Left hindlimb (tissue), 1 donor: ENCODE measurements around the gene FAM76A.
"Not testable (repeated sequence)": the region's sequence is repeated elsewhere in the genome, so short reads cannot be mapped to it uniquely, and the experiment has no call there.

ENCODE experiments used
- DNase-seq: peaks from one replicate; pipeline ENCODE4 v3.0.0-alpha.2; 2018

The FAM76A gene

DNA sequence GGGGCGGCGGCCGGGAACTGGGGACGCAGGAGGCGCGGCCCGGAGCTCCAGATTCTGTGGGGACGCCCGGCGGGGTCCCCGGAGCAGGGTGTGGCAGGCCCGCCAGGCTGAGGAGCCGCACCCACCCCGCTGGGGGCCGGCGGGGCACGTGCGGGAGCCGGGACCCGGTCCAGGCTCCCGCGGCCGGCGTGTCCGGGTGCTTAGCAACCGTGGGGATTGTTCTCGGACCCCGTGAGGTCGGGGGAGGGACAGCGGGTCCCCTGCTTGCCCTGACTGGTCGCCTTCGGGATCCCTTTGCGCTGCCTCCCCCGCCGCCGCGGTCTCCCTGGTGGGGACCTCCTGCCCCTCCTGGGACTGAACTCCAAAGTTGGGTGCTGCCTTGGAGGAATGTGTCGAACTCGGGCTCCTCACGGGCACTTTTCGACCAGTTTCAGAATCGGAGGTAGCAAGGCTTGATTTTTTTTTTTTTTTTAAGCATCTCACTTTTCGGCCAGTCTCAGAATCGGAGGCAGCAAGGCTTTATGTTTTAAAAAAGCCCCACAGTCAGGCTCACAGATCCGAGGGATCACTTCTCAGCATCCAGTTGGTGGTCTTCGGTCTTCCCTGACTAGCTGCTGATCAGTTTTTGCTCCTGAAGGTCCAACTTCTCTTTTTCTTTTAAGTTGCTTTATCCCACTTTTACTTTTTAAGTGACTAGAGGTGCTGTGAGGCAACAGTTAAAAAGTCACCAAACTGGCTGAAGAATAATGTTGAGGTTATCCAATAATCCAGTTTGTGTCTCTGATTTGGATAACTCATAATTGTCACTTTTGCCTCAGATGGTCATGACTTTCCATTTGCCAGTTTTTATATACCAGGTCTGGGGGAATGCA, 648 bp downstream of the FAM76A start:
- DNase-seq, result no peak

DNA sequence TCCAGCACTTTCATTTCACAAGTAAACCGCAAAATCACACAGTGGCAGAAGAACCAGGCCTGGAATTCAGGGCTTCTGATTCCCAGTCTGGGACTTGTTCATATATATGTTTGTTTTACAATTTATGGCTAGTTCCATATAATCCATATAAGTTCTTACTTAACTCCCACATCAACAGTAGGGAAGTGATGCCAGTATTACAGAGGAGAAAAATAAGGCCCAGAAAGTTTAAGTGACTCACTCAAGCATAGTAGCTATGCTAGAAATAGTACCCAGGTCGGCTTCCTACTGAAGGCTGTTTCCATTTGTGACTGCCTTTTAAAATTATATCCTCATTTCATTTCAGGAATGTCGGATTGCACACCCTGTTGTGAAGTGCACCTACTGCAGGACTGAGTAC, 1.4 kb downstream of the FAM76A start:
- DNase-seq, result no peak

DNA sequence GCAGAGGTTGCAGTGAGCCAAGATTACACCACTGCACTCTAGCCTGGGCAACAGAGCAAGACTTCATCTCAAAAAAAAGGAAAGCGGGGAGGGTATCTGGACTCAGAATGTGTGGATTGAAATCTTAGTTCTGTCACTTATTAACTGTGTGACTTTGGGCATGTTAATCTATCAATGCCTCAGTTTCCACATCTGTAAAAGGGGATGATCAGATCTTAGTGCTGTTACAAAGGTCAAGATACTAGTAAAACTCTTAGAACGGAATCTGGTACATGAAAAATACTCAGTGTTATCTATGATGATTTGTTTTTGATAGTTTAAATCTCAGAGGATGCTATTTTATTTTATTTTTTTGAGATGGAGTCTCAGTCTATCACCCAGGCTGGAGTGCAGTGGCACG, 10.5 kb downstream of the FAM76A start:
- DNase-seq, result no peak

DNA sequence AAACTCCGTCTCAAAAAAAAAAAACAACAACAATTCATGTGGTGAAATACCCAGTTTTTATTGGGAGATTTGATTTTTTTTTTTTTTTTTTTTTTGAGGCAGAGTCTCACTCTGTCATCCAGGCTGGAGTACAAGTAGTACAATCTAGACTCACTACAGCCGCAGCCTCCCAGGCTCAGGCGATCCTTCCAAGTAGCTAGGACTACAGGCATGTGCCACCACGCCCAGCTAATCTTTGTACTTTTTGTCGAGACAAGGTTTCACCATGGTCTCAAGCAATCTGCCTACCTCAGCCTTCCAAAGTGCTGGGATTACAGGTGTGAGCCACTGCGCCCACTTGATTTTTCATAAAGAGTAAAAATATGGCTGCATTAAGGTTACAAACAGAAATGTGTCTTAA, 15.4 kb downstream of the FAM76A start:
- DNase-seq, result no peak

DNA sequence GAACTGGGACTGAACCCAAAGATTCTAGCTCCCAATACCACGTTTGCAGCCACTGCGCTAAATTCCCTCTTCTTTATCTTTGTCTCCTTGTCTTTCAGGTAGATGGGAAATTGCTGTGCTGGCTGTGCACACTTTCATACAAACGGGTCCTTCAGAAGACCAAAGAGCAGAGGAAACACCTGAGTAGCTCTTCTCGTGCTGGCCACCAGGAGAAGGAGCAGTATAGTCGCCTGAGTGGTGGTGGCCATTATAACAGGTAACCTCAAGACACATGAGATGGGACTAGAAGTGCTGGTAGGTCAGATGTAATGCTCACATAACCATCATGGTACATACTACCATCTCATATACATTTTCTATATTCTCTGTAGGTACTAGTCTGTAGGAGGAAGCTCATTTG, 18.8 kb downstream of the FAM76A start:
- DNase-seq, result no peak

DNA sequence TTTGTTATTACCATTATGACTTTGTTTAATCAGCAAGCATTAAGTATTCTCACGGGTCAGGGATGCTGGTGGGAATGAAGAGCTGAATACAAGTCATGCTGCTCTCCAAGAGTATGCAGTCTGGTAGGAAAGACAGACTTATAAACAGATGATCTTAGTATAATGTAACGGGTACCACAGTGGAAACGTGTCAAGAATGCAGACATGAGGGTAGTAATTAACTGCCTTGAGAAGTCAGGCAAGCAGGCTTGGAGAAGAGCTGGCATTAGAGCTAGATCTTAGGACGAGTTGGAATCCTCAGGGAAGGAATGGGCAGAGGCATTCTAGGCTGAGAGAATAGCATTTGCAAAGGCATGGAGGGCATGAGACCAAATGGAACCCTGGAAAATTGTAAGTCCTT, 19.7 kb downstream of the FAM76A start:
- DNase-seq, result no peak

DNA sequence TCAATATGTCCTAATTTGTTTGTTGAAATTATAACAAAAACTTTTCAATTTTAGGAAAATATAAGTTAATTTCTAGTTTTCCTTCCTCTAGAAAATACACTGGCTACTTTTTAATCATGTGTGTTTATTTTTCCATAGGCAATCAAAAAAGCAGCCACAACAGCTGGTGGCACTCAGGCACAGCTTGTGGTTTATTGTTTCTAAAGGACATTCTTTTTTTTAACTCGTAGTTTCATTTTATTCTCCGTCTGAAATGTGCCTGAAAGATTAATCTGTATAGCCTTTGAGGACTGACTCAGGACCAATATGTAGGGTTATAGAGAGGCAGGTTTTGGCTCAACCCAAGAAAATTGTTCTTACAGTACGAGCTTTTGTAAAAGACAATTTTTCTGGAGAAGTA, 26.6 kb downstream of the FAM76A start:
- no peak for DNase-seq

DNA sequence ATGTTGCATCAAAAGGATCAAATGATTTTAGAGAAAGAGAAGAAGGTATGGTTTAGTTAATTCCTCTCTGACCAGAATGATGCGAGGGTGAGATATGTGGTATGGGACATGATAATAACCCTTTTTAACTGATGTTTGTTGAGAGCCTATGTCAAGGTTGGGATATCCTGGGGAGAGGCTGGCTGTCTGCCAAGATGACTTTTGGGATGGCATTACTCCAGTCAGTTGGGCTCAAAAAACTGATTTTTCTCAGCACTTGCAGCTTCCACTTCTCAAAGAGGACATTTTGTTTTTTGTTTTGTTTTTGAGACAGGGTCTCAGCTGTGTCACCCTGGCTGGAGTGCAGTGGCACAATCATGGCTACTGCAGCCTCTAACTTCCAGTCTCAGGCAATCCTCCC, 29.5 kb downstream of the FAM76A start:
- no peak for DNase-seq

DNA sequence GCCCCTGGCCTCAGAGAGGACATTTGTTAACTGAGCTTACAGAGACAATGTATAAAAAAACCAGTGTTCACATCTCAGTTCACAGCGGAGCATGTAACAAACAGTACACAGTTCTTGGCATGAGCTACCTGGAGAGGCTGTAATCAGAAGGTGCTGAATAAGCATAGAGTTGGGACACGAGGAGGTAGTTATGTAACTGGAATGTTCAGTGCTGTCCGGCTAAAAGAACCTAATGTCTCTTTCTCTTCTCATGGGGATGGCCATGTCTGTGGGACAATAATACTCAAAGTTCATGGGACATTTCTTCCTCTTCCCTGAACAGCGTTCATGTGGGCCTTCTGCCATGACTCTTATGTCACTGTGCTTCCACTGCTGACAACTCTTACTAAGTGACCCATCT, 30.1 kb downstream of the FAM76A start:
- no peak for DNase-seq

DNA sequence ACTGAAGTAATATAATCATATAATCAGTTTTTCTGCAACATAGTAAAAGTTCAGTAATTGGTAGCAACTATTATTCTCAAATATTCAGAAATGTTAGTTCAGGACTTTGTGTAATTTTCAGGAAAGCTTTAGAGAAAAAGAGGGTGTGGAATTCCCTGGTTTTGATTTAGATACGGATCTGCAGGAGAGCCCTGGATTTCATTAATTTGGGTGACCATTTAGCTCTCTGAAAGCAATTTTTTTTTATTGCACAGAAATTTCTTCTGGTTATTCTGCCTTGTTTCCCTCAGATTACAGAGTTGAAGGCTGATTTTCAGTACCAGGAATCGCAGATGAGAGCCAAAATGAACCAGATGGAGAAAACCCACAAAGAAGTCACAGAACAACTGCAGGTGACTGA, 33.5 kb downstream of the FAM76A start:
- DNase-seq, result no peak

DNA sequence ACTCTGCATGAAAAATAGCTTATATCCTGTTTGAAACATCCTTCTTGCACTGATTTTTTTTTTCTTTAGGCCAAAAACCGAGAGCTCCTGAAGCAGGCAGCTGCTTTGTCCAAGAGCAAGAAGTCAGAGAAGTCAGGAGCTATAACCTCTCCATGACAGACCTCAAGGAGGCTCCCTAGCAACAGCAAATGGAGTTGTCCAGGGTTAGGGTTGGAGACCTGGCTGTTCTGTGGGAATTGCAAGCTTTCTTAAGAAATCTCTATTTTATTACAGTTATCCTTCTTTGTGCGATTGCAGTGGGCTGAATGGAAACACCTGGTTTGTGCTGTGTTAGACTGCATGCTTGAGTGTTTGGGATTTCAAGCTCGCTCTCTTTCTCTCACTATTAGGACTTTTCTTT, 34.7 kb downstream of the FAM76A start:
- no peak for DNase-seq

DNA sequence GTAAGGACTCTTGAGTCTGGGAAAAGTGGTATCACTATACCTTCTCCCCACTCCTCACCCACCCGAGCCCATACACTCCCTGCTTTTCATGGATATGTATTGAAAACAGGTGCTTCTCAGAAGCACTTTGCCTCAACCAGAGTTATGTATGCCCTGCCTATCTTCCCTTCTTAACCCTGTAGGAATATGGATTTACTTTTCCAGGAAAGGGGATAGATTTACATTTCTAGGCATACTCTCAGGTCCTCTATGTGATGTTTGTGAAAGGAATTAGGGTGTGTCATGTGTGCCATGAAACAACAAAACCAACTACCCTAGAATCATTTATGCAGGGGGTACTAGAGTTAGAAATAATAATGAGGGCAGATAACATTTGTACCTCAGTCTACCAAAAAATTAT, 36.3 kb downstream of the FAM76A start:
- no peak for DNase-seq

DNA sequence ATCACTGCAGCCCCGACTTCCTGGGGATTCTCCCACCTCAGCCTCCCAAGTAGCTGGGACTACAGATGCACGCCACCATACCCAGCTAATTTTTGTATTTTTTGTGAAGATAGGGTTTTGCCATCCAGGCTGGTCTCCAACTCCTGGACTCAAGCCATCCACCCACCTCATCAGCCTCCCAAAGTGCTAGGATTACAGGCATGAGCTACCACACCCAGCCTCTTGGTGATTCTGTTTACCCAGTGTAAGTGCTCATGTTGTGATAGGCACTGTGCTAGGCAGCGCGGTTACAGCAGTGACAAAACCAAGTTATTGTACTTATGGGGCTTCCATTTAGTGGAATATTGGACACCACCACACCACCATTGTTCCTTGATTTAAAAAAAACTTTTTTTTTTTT, 37.6 kb downstream of the FAM76A start:
- no peak for DNase-seq

DNA sequence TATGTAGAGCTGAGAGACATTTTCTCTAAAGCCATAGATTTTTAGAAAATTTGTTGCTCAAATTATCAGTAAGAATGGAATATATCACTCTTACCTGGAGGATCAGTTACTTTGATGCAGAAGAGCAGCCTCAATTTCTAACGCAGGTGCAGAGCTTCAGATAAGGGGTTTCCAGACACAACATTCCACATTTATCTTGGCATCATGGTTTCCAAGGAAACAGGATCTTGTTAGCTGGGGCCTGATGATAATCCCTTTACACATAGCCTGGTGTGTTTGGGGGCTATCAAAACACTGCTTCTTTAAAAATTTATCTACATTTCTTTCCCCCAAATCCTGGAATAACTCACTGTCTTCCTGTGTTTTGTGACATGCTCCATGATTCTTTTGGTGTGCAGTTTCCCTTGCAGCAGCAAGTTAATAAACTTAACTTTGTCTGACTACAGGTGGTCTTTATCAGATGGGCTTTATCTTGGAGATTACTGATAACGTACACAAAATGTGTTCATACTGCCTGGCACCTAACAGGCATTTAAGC, 44.6 kb downstream of the FAM76A start:
- no peak for DNase-seq

DNA sequence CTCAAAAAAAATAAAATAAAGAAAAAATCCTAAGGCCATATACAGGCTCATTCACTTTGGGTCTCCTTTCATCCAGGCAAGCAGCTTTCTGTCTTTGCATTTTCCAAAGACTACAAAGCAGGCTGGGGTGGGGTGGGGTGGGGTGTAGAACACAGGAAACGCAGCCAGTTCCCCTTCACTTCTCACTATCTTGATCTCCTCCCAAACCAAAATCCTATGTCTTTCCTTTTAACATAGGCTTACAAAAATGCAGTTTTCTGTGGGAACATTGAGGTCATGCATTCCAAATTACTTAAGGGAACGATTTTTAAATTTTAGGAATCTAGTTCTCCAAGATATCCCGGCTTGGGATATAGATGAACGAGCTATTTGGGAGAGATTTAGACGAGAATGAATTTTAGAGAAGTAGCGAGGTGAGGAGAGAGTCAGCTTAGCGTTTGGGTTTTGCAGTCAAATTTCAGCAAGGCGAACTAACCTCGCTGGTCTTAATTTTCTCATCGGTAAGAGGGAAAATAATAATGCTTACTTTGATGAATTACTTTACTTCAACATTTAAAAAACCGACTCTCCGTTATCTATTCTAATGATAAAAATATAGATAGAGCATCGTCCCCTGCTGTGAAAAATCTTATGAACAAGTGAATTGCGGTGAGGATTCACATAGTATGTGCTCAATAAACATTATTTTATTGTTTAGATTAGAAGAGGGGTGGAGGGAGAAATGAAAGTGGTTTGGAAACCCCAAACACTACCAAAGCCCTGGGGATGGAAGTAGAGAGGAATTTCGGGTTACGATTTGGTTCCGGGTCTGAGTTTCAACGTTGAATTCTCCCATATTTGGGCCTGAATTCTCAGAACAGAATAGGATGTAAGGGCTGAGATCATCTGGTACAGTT, 46.5 kb downstream of the FAM76A start:
- peak; percentile 63 for DNase-seq

DNA sequence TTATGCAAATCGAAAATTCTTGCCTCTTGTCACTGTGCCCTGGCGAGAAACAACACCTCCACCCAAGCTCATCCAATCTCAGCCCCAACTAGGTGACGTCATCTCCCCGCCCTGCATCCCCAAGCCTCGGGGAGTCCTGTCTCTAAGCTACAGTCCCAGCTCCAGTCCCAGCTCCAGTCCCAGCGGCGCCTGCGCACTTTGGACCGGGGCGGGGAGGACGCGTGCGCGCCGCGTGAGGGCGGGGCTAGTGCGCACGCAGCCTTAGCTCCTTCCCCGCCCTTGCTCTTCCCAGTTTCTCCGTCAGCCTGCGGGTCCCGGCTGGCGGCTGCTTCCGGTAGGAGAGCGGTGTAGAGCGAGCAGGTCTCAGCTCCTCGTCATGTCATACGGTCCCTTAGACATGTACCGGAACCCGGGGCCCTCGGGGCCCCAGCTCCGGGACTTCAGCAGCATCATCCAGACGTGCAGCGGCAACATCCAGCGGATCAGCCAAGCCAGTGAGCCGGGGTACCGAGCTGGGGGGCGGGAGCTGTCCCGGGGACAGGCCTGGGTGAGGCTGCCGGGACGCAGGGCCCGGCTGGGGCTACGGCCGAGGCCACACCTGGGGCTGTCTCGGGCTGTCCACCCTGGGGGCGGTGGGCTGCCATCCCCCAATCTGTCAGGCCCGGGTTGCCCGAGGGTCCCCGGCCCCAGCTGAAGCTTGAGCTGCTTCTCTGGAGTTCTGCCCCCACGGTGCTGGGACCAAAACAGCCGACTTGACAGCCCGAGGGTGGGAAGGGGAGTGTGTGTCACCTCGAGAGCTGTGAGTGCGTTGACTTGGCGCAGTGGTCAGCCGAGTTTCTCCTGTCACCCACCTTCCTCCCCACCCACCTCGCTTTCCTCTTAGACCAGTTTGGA, 47.4 kb downstream of the FAM76A start, which contains the start of gene STX12:
Gene STX12, plus strand, starts transcription at position 288 of the 894 bp plus-strand sequence. Its CDS starts 89 bp downstream, at position 377.
- DNase-seq, result peak; percentile 100

DNA sequence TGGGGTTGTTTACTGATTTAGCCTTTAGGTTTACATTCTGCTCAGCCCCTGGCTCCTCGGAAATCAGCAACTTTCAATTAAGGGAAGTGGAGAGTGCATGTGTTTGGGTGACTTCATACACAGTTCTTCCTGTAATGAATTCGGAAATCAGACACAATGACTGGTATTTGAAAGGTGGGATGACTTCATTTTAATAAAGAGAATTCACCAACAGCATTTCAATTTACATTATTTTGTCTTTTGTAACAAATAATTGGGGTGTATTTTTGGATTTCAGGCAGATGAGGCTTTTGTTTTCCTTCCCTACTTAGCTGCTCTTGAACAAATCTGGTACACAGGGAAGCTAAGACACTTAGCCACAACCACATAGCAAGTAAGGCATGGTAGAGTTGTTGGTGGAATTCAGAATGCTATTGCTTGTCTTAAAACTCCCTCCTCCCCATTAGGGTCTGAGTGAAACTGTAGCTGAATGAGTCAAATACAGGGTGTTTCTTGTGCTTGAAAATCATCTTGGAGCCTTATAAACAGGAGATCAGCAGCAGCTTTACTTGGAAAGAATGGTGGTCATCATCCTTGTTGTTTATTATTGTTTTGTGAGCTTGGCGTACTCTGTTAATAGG, 48.2 kb downstream of the FAM76A start:
- no peak for DNase-seq

DNA sequence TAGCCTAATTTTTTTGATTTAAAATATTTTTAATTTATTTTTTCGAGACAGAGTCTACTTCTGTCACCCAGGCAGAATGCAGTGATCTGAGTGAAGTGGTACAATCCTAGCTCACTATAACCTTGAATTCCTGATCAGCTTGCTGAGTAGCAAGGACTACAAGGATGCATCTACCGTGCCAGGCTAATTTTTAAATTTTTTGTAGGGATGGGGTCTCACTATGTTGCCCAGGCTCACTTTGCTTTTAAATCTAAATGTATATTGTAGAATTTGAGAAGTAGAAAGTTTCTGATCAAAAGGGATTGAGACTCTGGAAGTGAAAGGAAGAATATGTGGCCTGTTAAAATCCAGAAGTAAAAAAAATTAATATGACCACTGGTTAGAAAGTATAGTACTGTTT, 48.9 kb downstream of the FAM76A start:
- no peak for DNase-seq

DNA sequence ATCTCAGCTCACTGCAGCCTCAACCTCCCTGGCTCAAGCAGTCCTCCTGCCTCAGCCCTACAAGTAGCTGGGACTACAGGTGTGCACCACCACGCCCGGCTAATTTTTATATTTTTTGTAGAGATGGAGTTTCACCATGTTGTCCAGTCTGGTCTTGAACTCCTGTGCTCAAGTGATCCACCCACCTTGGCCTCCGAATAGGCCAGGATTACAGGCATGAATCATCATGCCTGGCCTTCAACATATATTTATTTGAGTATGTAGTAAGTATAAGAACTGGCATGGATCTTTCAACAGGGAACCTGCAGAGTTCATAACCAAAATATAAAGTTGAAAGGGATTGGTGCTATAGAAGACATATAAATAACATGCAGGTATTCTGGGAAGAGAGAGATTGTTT, 49.6 kb downstream of the FAM76A start:
- DNase-seq, result not testable (repeated sequence)

DNA sequence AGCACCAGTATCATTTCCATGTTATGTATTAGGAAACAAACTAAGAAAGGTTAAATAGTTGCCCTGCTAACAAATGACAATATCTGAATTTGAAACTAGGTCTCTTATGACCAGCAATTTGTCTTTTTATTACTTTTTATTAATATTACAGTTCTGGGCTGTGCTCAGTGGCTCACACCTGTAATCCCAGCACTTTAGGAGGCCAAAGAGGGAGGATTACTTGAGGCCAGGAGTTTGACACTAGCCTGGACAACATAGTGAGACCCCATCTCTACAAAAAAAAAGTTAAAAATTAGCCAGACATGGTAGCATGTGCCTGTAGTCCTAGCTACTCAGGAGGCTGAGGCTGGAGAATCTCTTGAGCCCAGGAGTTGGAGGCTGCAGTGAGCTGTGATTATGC, 50.5 kb downstream of the FAM76A start:
- DNase-seq, result not testable (repeated sequence)

DNA sequence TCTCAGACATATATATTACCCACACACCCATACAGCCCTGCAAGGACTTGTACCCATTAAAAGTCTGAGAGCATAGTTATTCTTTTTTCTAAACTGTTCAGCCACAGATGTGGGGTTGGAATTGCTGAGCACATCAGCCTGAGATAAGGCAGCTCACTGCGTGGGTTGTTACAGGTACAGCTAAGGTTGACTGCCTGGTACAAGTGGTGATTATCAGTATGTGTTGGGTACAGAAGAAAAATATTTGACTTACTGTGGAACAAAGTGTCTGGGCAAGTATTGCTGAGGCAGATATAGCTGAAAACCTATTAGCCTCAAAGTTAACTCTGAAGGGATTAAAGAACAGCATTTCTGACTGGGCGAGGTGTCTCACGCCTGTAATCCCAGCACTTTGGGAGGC, 52.3 kb downstream of the FAM76A start:
- no peak for DNase-seq

DNA sequence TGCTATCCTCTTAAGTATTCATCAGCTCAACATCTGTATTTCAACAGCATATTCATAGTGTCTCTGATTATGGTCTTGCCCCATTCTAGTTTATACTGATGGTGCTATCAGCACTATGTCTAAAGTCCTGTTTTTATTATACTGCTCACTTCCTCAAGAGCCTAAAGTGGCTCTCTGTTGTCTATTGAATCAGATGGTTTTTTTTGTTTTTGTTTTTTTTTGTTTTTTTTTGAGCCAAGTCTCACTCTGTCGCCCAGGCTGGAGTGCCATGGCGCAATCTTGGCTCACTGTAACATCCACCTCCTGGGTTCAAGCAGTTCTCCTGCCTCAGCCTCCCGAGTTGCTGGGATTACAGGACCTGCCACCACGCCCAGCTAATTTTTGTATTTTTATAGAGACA, 53.4 kb downstream of the FAM76A start:
- DNase-seq, result no peak
